Measurements from ENCODE around the gene SYNRG.
"Not testable (repeated sequence)": the region's sequence is repeated elsewhere in the genome, so short reads cannot be mapped to it uniquely, and the experiment has no call there.

SYNRG gene

GRCh38 chr17:37614391-37614790, 5.2 kb upstream of the SYNRG start:
- ChIA-PET POLR2A (ENCODE audit: low non-redundant PET) (no interaction called here), CTCF (no interaction called here)
- H3K27ac ChIP-seq = no peak overlapping the region
- no peak for TF ChIP-seq CTCF (conservative IDR thresholded peaks at IDR 0.05; ENCODE audit: low read depth)
- DNase-seq (ENCODE audit: low spot score) = peak; percentile 62

GRCh38 chr17:37610971-37611370, 1.8 kb upstream of the SYNRG start:
- POLR2A ChIA-PET (ENCODE audit: low non-redundant PET) = no interaction called here
- no peak for DNase-seq (ENCODE audit: low spot score)
- no peak overlapping the region for H3K27ac ChIP-seq
- CTCF ChIA-PET = no interaction called here
- no peak for TF ChIP-seq CTCF (conservative IDR thresholded peaks at IDR 0.05; ENCODE audit: low read depth)

GRCh38 chr17:37610041-37610420, 813 bp upstream of the SYNRG start:
- not testable (repeated sequence) for DNase-seq (ENCODE audit: low spot score)
- POLR2A ChIA-PET (ENCODE audit: low non-redundant PET) = interaction anchor here (0.6 kb wide), 1 partner anchor 184 kb away, joined by 5 read pairs; no protein-coding TSS in a partner anchor
- H3K27ac ChIP-seq = peak overlapping the region; percentile 81
- CTCF ChIA-PET = interaction anchor here (1.0 kb wide), 1 partner anchor 40 kb away, joined by 3 read pairs; no protein-coding TSS in a partner anchor

GRCh38 chr17:37608351-37609169, 658 bp downstream of the SYNRG start:
- ChIA-PET CTCF (interaction anchor here (0.7 kb wide), 1 partner anchor 29 kb away, joined by 4 read pairs; no protein-coding TSS in a partner anchor), POLR2A (ENCODE audit: low non-redundant PET) (no interaction called here)
- no peak for TF ChIP-seq CTCF (conservative IDR thresholded peaks at IDR 0.05; ENCODE audit: low read depth)
- peak overlapping the region; percentile 81 for H3K27ac ChIP-seq
- peak; percentile 15 for DNase-seq (ENCODE audit: low spot score)

- DNase-seq (ENCODE audit: low spot score) = no peak
- ChIA-PET POLR2A (ENCODE audit: low non-redundant PET) (no interaction called here), CTCF (no interaction called here)
- TF ChIP-seq CTCF (conservative IDR thresholded peaks at IDR 0.05; ENCODE audit: low read depth) = no peak
- H3K27ac ChIP-seq = no peak overlapping the region
Measured at GRCh38 chr17:37607637-37608331, 1.4 kb downstream of the SYNRG start.

- POLR2A ChIA-PET (ENCODE audit: low non-redundant PET) = no interaction called here
- TF ChIP-seq CTCF (conservative IDR thresholded peaks at IDR 0.05; ENCODE audit: low read depth) = no peak
- no peak for DNase-seq (ENCODE audit: low spot score)
- CTCF ChIA-PET = no interaction called here
- no peak overlapping the region for H3K27ac ChIP-seq
Measured at GRCh38 chr17:37605813-37606505, 3.3 kb downstream of the SYNRG start.

All from RWPE1 (cell line).